GM23248 (cell line): Measurements from ENCODE around the gene PAN2.
"Not testable (repeated sequence)": the region's sequence is repeated elsewhere in the genome, so short reads cannot be mapped to it uniquely, and the experiment has no call there.

ENCODE experiments used
- EZH2 ChIP-seq: fragments of 200-600 bp; sonication (generic); IDR thresholded peaks from 2 replicates; pipeline ENCODE4 v1.6.1; 2018; ENCODE audit warnings: antibody characterized with exemption, mild to moderate bottlenecking; ENCODE audit not compliant: insufficient read depth, poor library complexity, severe bottlenecking
- EZH2phosphoT487 ChIP-seq: fragments of 200-600 bp; sonication (generic); IDR thresholded peaks from 2 replicates; pipeline ENCODE4 v1.6.1; 2018; ENCODE audit warnings: antibody characterized with exemption, moderate library complexity, mild to moderate bottlenecking, low read depth; ENCODE audit not compliant: insufficient read depth

DNA sequence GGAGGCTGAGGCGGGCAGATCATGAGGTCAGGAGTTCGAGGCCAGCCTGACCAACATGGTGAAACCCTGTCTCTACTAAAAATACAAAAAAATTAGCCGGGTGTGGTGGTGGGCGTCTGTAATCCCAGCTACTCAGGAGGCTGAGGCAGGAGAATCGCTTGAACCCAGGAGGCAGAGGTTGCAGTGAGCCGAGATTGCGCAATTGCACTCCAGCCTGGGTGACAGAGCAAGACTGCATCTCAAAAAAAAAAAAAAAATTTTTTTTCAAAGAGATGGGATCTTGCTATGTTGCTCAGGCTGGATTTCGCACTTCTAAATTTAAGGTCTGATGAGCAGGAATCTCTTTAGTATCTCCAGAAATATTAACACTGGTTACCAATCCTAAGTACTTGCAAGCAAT is 12.2 kb downstream of the PAN2 start:
- TF ChIP-seq EZH2, EZH2phosphoT487: not testable (repeated sequence)
